Measurements from ENCODE around the gene BCAS3.

BCAS3 gene

GRCh38 chr17:60712675-60713074, 35.0 kb downstream of the BCAS3 start:
- Mint-ChIP-seq H3K4me3 (no peak overlapping the region), H3K27me3 (no peaks in the 10 kb centered on the region), H3K36me3 (ENCODE audit: low read depth) (peaks cover 9% of the 10 kb centered on the region), H3K27ac (no peak overlapping the region), H3K9me3 (no peaks in the 10 kb centered on the region), H3K4me1 (ENCODE audit: low read depth) (no peaks in the 10 kb centered on the region)

- no peaks in the 10 kb centered on the region for H3K27me3 Mint-ChIP-seq
- H3K27ac Mint-ChIP-seq, result no peak overlapping the region
- H3K4me3 Mint-ChIP-seq, result no peak overlapping the region
- no peaks in the 10 kb centered on the region for H3K9me3 Mint-ChIP-seq
- no peaks in the 10 kb centered on the region for H3K4me1 Mint-ChIP-seq (ENCODE audit: low read depth)
- peaks cover 9% of the 10 kb centered on the region for H3K36me3 Mint-ChIP-seq (ENCODE audit: low read depth)
Observed at GRCh38 chr17:60713608-60714007, 36.0 kb downstream of the BCAS3 start.

GRCh38 chr17:60716766-60717165, 39.1 kb downstream of the BCAS3 start:
- Mint-ChIP-seq H3K27me3 (no peaks in the 10 kb centered on the region), H3K4me1 (ENCODE audit: low read depth) (no peaks in the 10 kb centered on the region), H3K36me3 (ENCODE audit: low read depth) (no peaks in the 10 kb centered on the region), H3K4me3 (no peak overlapping the region), H3K27ac (no peak overlapping the region), H3K9me3 (no peaks in the 10 kb centered on the region)

- Mint-ChIP-seq H3K4me1 (ENCODE audit: low read depth) (no peaks in the 10 kb centered on the region), H3K27me3 (no peaks in the 10 kb centered on the region), H3K36me3 (ENCODE audit: low read depth) (no peaks in the 10 kb centered on the region), H3K27ac (no peak overlapping the region), H3K9me3 (no peaks in the 10 kb centered on the region), H3K4me3 (no peak overlapping the region)
Observed at GRCh38 chr17:60717814-60718213, 40.2 kb downstream of the BCAS3 start.

- Mint-ChIP-seq H3K27me3 (no peaks in the 10 kb centered on the region), H3K9me3 (no peaks in the 10 kb centered on the region), H3K36me3 (ENCODE audit: low read depth) (no peaks in the 10 kb centered on the region), H3K4me1 (ENCODE audit: low read depth) (no peaks in the 10 kb centered on the region), H3K27ac (no peak overlapping the region), H3K4me3 (no peak overlapping the region)
Observed at GRCh38 chr17:60720763-60721531, 43.3 kb downstream of the BCAS3 start.

- Mint-ChIP-seq H3K27ac (no peak overlapping the region), H3K9me3 (no peaks in the 10 kb centered on the region), H3K27me3 (no peaks in the 10 kb centered on the region), H3K4me3 (no peak overlapping the region), H3K4me1 (ENCODE audit: low read depth) (no peaks in the 10 kb centered on the region), H3K36me3 (ENCODE audit: low read depth) (peaks cover 4% of the 10 kb centered on the region)
Observed at GRCh38 chr17:60724647-60725046, 47.0 kb downstream of the BCAS3 start.

GRCh38 chr17:60729854-60730253, 52.2 kb downstream of the BCAS3 start:
- peaks cover 8% of the 10 kb centered on the region for H3K4me1 Mint-ChIP-seq (ENCODE audit: low read depth)
- no peaks in the 10 kb centered on the region for H3K27me3 Mint-ChIP-seq

GRCh38 chr17:60730273-60730672, 52.6 kb downstream of the BCAS3 start:
- Mint-ChIP-seq H3K4me1 (ENCODE audit: low read depth) (peaks cover 8% of the 10 kb centered on the region), H3K4me3 (no peak overlapping the region), H3K9me3 (no peaks in the 10 kb centered on the region), H3K27me3 (no peaks in the 10 kb centered on the region), H3K36me3 (ENCODE audit: low read depth) (peaks cover 4% of the 10 kb centered on the region), H3K27ac (no peak overlapping the region)

More at GRCh38 chr17:60729854-60730253, 52.2 kb downstream of the BCAS3 start:
- H3K36me3 Mint-ChIP-seq (ENCODE audit: low read depth), result peaks cover 4% of the 10 kb centered on the region
- H3K9me3 Mint-ChIP-seq, result no peaks in the 10 kb centered on the region
- H3K27ac Mint-ChIP-seq, result no peak overlapping the region
- H3K4me3 Mint-ChIP-seq, result no peak overlapping the region

GRCh38 chr17:60738287-60738686, 60.6 kb downstream of the BCAS3 start:
- no peak overlapping the region for H3K4me3 Mint-ChIP-seq
- H3K4me1 Mint-ChIP-seq (ENCODE audit: low read depth), result no peaks in the 10 kb centered on the region
- peaks cover 7% of the 10 kb centered on the region for H3K36me3 Mint-ChIP-seq (ENCODE audit: low read depth)
- H3K9me3 Mint-ChIP-seq, result no peaks in the 10 kb centered on the region
- no peak overlapping the region for H3K27ac Mint-ChIP-seq
- H3K27me3 Mint-ChIP-seq, result no peaks in the 10 kb centered on the region

- Mint-ChIP-seq H3K4me1 (ENCODE audit: low read depth) (no peaks in the 10 kb centered on the region), H3K4me3 (no peak overlapping the region), H3K9me3 (no peaks in the 10 kb centered on the region), H3K27ac (no peak overlapping the region), H3K27me3 (no peaks in the 10 kb centered on the region), H3K36me3 (ENCODE audit: low read depth) (peaks cover 7% of the 10 kb centered on the region)
Observed at GRCh38 chr17:60740584-60740983, 62.9 kb downstream of the BCAS3 start.

GRCh38 chr17:60741031-60741430, 63.4 kb downstream of the BCAS3 start:
- Mint-ChIP-seq H3K36me3 (ENCODE audit: low read depth) (peaks cover 7% of the 10 kb centered on the region), H3K27me3 (no peaks in the 10 kb centered on the region), H3K9me3 (no peaks in the 10 kb centered on the region), H3K27ac (no peak overlapping the region), H3K4me3 (no peak overlapping the region), H3K4me1 (ENCODE audit: low read depth) (no peaks in the 10 kb centered on the region)

- Mint-ChIP-seq H3K4me1 (ENCODE audit: low read depth) (no peaks in the 10 kb centered on the region), H3K4me3 (no peak overlapping the region), H3K27ac (no peak overlapping the region), H3K27me3 (no peaks in the 10 kb centered on the region), H3K9me3 (no peaks in the 10 kb centered on the region), H3K36me3 (ENCODE audit: low read depth) (peaks cover 7% of the 10 kb centered on the region)
Observed at GRCh38 chr17:60743282-60743681, 65.6 kb downstream of the BCAS3 start.

- Mint-ChIP-seq H3K4me3 (no peak overlapping the region), H3K36me3 (ENCODE audit: low read depth) (peaks cover 7% of the 10 kb centered on the region), H3K4me1 (ENCODE audit: low read depth) (no peaks in the 10 kb centered on the region), H3K27me3 (no peaks in the 10 kb centered on the region), H3K27ac (no peak overlapping the region), H3K9me3 (no peaks in the 10 kb centered on the region)
Observed at GRCh38 chr17:60743799-60744198, 66.1 kb downstream of the BCAS3 start.

GRCh38 chr17:60744355-60744966, 66.8 kb downstream of the BCAS3 start:
- H3K27me3 Mint-ChIP-seq, result no peaks in the 10 kb centered on the region
- H3K9me3 Mint-ChIP-seq, result no peaks in the 10 kb centered on the region
- H3K4me1 Mint-ChIP-seq (ENCODE audit: low read depth), result no peaks in the 10 kb centered on the region
- H3K27ac Mint-ChIP-seq, result no peak overlapping the region
- peaks cover 11% of the 10 kb centered on the region for H3K36me3 Mint-ChIP-seq (ENCODE audit: low read depth)
- H3K4me3 Mint-ChIP-seq, result no peak overlapping the region

GRCh38 chr17:60745544-60745943, 67.9 kb downstream of the BCAS3 start:
- Mint-ChIP-seq H3K4me1 (ENCODE audit: low read depth) (no peaks in the 10 kb centered on the region), H3K4me3 (no peak overlapping the region), H3K36me3 (ENCODE audit: low read depth) (peaks cover 6% of the 10 kb centered on the region), H3K9me3 (peaks cover 4% of the 10 kb centered on the region), H3K27me3 (no peaks in the 10 kb centered on the region), H3K27ac (no peak overlapping the region)
